ENCODE results near the gene INSIG2.
"Not testable (repeated sequence)": the region's sequence is repeated elsewhere in the genome, so short reads cannot be mapped to it uniquely, and the experiment has no call there.

Gene INSIG2

GRCh38 chr2:118061135-118061955 is 26.9 kb upstream of the INSIG2 start:
- DNase-seq = peak; percentile 70 to 80

- no peak for DNase-seq
Measured at GRCh38 chr2:118062048-118062447, 26.2 kb upstream of the INSIG2 start.

GRCh38 chr2:118062669-118063068 is 25.6 kb upstream of the INSIG2 start:
- no peak for DNase-seq

- no peak for DNase-seq
Measured at GRCh38 chr2:118065015-118065706, 23.1 kb upstream of the INSIG2 start.

GRCh38 chr2:118065921-118066511 is 22.3 kb upstream of the INSIG2 start:
- DNase-seq = no peak

- no peak for DNase-seq
Measured at GRCh38 chr2:118077636-118078247, 10.5 kb upstream of the INSIG2 start.

GRCh38 chr2:118078734-118079133 is 9.5 kb upstream of the INSIG2 start:
- no peak for DNase-seq

GRCh38 chr2:118084491-118085089 is 3.7 kb upstream of the INSIG2 start:
- no peak for DNase-seq

GRCh38 chr2:118085173-118086023 is 2.9 kb upstream of the INSIG2 start:
- no peak for DNase-seq

GRCh38 chr2:118086024-118086633 is 2.1 kb upstream of the INSIG2 start:
- no peak for DNase-seq

- no peak for DNase-seq
Measured at GRCh38 chr2:118089139-118089800, 999 bp downstream of the INSIG2 start.

GRCh38 chr2:118090387-118091139 is 2.3 kb downstream of the INSIG2 start:
- no peak for DNase-seq

- DNase-seq = no peak
Measured at GRCh38 chr2:118091140-118091478, 2.8 kb downstream of the INSIG2 start.

GRCh38 chr2:118091631-118092030 is 3.4 kb downstream of the INSIG2 start:
- no peak for DNase-seq

- DNase-seq = not testable (repeated sequence)
Measured at GRCh38 chr2:118094102-118094501, 5.8 kb downstream of the INSIG2 start.

- no peak for DNase-seq
Measured at GRCh38 chr2:118094503-118094902, 6.2 kb downstream of the INSIG2 start.

- no peak for DNase-seq
Measured at GRCh38 chr2:118095610-118096009, 7.3 kb downstream of the INSIG2 start.

- no peak for DNase-seq
Measured at GRCh38 chr2:118097657-118098056, 9.4 kb downstream of the INSIG2 start.

- no peak for DNase-seq
Measured at GRCh38 chr2:118098307-118099030, 10.2 kb downstream of the INSIG2 start.

Data from NCI-H446 (cell line).